ENCODE measurements around the gene KPNB1. TPM values are rescaled to one million over a fixed set of nuclear protein-coding genes. Genes with fewer than 3 reads are reported as not detected.

KPNB1 gene
- total and polyA plus RNA-seq, 2 of the 8 experiments (the other 6 are each of a cell fraction or from before 2014, with no cell fraction given) = 171 to 625 TPM

DNA sequence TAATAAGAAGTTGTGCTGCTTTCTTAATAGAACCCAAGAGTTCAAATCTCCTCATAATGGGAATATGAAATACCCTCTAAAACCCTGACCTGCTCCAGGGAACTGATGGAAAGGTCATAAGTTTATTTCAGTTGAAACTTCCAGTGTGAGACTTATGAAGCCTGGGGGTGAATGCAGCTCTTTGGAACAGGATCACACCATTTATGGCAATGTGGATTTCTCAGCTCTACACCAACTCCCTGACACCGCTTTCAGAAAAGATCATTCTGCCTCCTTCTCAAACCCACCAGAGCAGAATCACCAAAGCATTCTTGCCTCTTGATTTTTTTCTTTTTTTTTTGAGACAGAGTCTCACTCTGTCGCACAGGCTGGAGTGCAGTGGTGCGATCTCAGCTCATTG lies 16.7 kb upstream of the KPNB1 start:
- Histone ChIP-seq H3K9ac (replicated peaks in 1 of 4; ENCODE audit: extremely low read depth in 1 of 4, low read depth in 3 of 4, low read length in 3 of 4) (no peak overlapping the region), H3K27me3 (replicated peaks in 1 of 4; ENCODE audit: control insufficient read depth in 3 of 4, extremely low read depth in 1 of 4, insufficient read depth in 3 of 4, low read length in 3 of 4) (no peaks in the 10 kb centered on the region), H2BK5ac (ENCODE audit: low read depth, low read length) (no peak overlapping the region), H2BK120ac (replicated peaks; ENCODE audit: low read depth, low read length) (no peak overlapping the region), H4K91ac (replicated peaks; ENCODE audit: insufficient read length, low read length) (no peak overlapping the region), H3K23ac (ENCODE audit: insufficient read length) (no peak overlapping the region), H3K18ac (ENCODE audit: extremely low read depth, low read length) (no peak overlapping the region), H3K14ac (ENCODE audit: insufficient read length) (no peak overlapping the region), H3K9me3 (ENCODE audit: insufficient read depth in 2 of 2, low read depth in 1 of 2, low read length in 1 of 2) (no peaks in the 10 kb centered on the region), H4K20me1 (replicated peaks in 1 of 2; ENCODE audit: control insufficient read depth in 1 of 2, insufficient read depth in 2 of 2, low read length in 2 of 2) (peaks cover 0 to 2% of the 10 kb centered on the region in 2 experiments), H4K5ac (ENCODE audit: insufficient read length, low read depth, low read length) (no peak overlapping the region), H3K4me1 (replicated peaks in 1 of 4; ENCODE audit: control insufficient read depth in 3 of 4, insufficient read depth in 4 of 4, low read length in 3 of 4) (no peaks in the 10 kb centered on the region), H2BK20ac (ENCODE audit: low read length) (no peak overlapping the region), H2AFZ (ENCODE audit: low read length) (no peak overlapping the region), H2BK12ac (ENCODE audit: low read depth, low read length) (no peak overlapping the region), H3K4me2 (ENCODE audit: insufficient read depth in 1 of 2, low read depth in 2 of 2, low read length in 2 of 2) (no peak overlapping the region), H2BK15ac (ENCODE audit: low read length) (no peak overlapping the region), H3K56ac (replicated peaks; ENCODE audit: insufficient read length, low read depth, low read length) (no peak overlapping the region), H3K36me3 (ENCODE audit: control insufficient read depth in 2 of 4, insufficient read depth in 4 of 4, low read length in 3 of 4) (no peaks in the 10 kb centered on the region; a peak in 2 of 8 replicates), H3K23me2 (ENCODE audit: low read depth, low read length) (no peaks in the 10 kb centered on the region), H3K79me2 (ENCODE audit: control insufficient read depth in 1 of 2, insufficient read depth in 2 of 2, low read length in 2 of 2) (no peaks in the 10 kb centered on the region), H4K8ac (ENCODE audit: extremely low read depth, insufficient read depth, low read length) (no peak overlapping the region), H3K27ac (ENCODE audit: low read depth, low read length) (no peak overlapping the region), H3K4ac (replicated peaks; ENCODE audit: insufficient read length, low read depth, low read length) (no peak overlapping the region), H3K4me3 (ENCODE audit: extremely low read depth in 1 of 4, insufficient read depth in 2 of 4, low read depth in 3 of 4, low read length in 4 of 4) (no peak overlapping the region), H3K79me1 (ENCODE audit: low read depth, low read length) (no peaks in the 10 kb centered on the region), H2AK5ac (ENCODE audit: low read depth, low read length) (no peak overlapping the region)
- ChIA-PET CTCF (ENCODE audit: partially characterized antibody) (interaction anchor here (0.8 to 1.0 kb wide), 2 partner anchors 10 to 17 kb away, joined by 4 to 6 read pairs; no protein-coding TSS in a partner anchor), POLR2A (ENCODE audit: partially characterized antibody) (interaction anchor here (0.6 to 2.3 kb wide), 3 partner anchors 9 to 1970 kb away, joined by 3 to 6 read pairs (median 3); no protein-coding TSS in a partner anchor)
- FAIRE-seq = no peak
- no peak for DNase-seq (ENCODE audit: low read depth in 1 of 2, low spot score in 2 of 2)
- WGBS, 2 experiments (ENCODE audit: extremely low coverage in 1 of 2, insufficient coverage in 1 of 2, insufficient read length in 1 of 2, insufficient replicate concordance in 2 of 2, low coverage in 1 of 2, low lambda C conversion rate in 2 of 2, missing lambda C conversion rate in 1 of 2) = 98% methylated on average over 3 of the region's 3 CpGs; no CpG with 5 or more reads in 1 of the 2 experiments
- no peak for TF ChIP-seq USF2 (IDR thresholded peaks at IDR 0.05; ENCODE audit: low read length)
- TF ChIP-seq EZH2 (IDR thresholded peaks at IDR 0.05; ENCODE audit: low read depth, low read length, severe bottlenecking) = no peak
- no peak for TF ChIP-seq SIN3A (conservative IDR thresholded peaks at IDR 0.05 in 1 of 2, IDR thresholded peaks at IDR 0.05 in 1 of 2; ENCODE audit: low read depth in 1 of 2, low read length in 2 of 2)
- TF ChIP-seq, protein P1, sequence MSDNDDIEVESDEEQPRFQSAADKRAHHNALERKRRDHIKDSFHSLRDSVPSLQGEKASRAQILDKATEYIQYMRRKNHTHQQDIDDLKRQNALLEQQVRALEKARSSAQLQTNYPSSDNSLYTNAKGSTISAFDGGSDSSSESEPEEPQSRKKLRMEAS (IDR thresholded peaks at IDR 0.05) = no peak
